Colonic mucosa (tissue), 4 donors: ENCODE measurements around the gene SLCO3A1. TPM values are rescaled to one million over a fixed set of nuclear protein-coding genes. Genes with fewer than 3 reads are reported as not detected.

Experiments
- DNase-seq: peaks from one replicate; pipeline ENCODE4 v3.0.0-alpha.2; 2020
- H3K27ac ChIP-seq: fragments of 200-600 bp; one replicate; pipeline ENCODE4 v1.8.0; 2021
- H3K27me3 ChIP-seq: fragments of 200-600 bp; one replicate; pipeline ENCODE4 v1.8.0; 2021
- H3K36me3 ChIP-seq: fragments of 200-600 bp; one replicate; pipeline ENCODE4 v1.8.0; 2021
- H3K4me1 ChIP-seq: fragments of 200-600 bp; one replicate; pipeline ENCODE4 v1.8.0; 2021; ENCODE audit warnings: mild to moderate bottlenecking
- H3K4me3 ChIP-seq: fragments of 200-600 bp; one replicate; pipeline ENCODE4 v1.8.0; 2021
- H3K9ac ChIP-seq, 2 donors: one replicate each; pipeline ENCODE4 v1.7.0; 2013; ENCODE audit warnings: control low read depth in 2 of 2, low read depth in 2 of 2, low read length in 2 of 2
- H3K9me3 ChIP-seq: fragments of 200-600 bp; one replicate; pipeline ENCODE4 v1.8.0; 2021
- CTCF ChIP-seq: fragments of 200-600 bp; IDR thresholded peaks from one replicate; pipeline ENCODE4 v1.8.0; 2022; ENCODE audit warnings: antibody characterized with exemption, mild to moderate bottlenecking
- intact Hi-C: fragments of 100-400 bp; cut with DNase I; formaldehyde crosslinking; loops from one replicate; pipeline ENCODE4 v1.14.1; 2022
- total RNA-seq, 2 donors: library from RNA; stranded (reverse); fragmentation: NEBNext Ultra II Directional in 1 of 2; extraction: Animal tissue kit (Norgen Biotek cat#: 25700) in 1 of 2; gene quantifications; one replicate each; pipeline ENCODE4 v1.2.1, GENCODE V29; 2021
- donor health status: healthy.
- donor health status: DM: no; HTN: no; CAD: no.
- donor health status: DM: no; HTN: no; CAD: no.

The SLCO3A1 gene
- total RNA-seq, 2 donors from 2014 or later, result 11.4 to 24.6 TPM

DNA sequence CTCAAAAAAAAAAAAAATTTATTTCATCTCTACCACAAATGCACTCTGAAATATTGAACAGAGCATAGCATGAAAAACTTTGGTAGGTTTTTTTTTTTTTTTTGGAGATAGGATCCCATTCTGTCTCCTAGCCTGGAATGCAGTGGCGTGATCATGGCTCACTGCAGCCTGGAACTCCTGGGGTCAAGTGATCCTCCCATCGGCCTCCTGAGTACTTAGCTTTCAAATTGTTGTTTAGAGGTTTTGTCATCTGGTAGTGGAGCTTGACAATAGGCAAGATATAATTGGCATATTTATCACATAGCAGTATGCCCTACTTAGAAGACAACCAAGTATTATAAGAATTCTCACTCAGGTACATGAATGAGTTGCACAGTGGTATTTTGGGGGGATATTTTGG, 306.0 kb downstream of the SLCO3A1 start:
- Histone ChIP-seq H3K9ac (no peak overlapping the region), H3K9me3 (no peaks in the 10 kb centered on the region), H3K36me3 (no peaks in the 10 kb centered on the region), H3K27me3 (no peaks in the 10 kb centered on the region), H3K27ac (no peak overlapping the region), H3K4me3 (no peak overlapping the region), H3K4me1 (no peaks in the 10 kb centered on the region)
- no peak for DNase-seq
- TF ChIP-seq CTCF, result no peak
- intact Hi-C loops, result no loop called here

DNA sequence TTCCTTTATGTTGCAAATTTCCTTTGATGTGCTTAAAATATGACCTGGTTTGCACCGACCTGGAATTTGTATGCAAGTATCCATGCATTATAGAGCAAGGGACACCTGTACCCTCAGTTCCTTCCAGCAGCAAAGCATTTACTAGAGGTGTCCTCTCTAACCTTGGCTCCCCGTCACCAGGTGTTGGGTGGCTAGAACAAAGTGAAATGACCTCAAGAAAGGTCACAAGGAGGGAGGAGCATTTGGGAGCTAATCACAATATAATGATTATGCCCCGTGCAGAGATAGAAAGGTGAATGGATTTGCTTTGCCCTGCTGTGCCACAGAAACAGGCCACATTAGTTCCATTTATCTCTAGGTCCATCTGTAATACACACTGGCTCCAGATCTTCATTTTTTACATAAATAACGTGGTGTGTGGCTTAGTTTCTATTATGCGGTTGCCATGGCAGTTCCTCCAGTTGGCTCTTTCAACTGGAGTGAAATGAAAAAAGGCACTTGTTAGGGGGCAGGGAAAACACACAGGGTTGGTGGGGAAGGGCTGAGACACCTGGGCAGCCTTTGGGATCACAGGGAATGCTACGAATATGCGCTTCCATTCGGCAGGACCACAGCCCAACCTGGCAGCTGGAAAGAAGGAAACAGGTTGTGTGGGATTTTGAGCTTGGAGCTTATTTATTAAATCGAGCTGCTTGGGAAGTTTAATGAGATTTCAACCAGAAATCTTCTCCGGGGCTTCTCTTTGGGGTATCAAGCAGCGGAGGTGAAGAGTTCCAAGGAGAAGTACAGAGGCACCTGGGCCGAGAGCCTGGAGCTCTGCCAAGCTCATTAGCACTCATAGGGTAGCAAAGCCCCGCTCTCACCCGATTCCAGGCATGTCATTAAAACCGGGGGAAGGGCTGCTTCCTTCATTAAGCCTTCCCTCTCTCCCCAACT, 306.7 kb downstream of the SLCO3A1 start:
- no peak overlapping the region for H3K9ac ChIP-seq
- H3K27ac ChIP-seq, result no peak overlapping the region
- peaks cover 3% of the 10 kb centered on the region for H3K4me1 ChIP-seq
- H3K9me3 ChIP-seq, result no peaks in the 10 kb centered on the region
- DNase-seq, result no peak
- H3K36me3 ChIP-seq, result no peaks in the 10 kb centered on the region
- TF ChIP-seq CTCF, result no peak
- H3K4me3 ChIP-seq, result no peak overlapping the region
- no peaks in the 10 kb centered on the region for H3K27me3 ChIP-seq
- intact Hi-C loops, result no loop called here

GRCh38 chr15:92161039-92161670, 307.6 kb downstream of the SLCO3A1 start:
- Histone ChIP-seq H3K9me3 (no peaks in the 10 kb centered on the region), H3K4me3 (no peak overlapping the region), H3K4me1 (peaks cover 3% of the 10 kb centered on the region), H3K27me3 (no peaks in the 10 kb centered on the region), H3K9ac (no peak overlapping the region), H3K27ac (no peak overlapping the region), H3K36me3 (no peaks in the 10 kb centered on the region)
- TF ChIP-seq CTCF, result no peak
- no peak for DNase-seq
- intact Hi-C loops, result no loop called here

- no peaks in the 10 kb centered on the region for H3K9me3 ChIP-seq
- H3K36me3 ChIP-seq, result no peaks in the 10 kb centered on the region
- no peak overlapping the region for H3K9ac ChIP-seq
- no peak for DNase-seq
- no peaks in the 10 kb centered on the region for H3K27me3 ChIP-seq
- intact Hi-C loops, result no loop called here
- no peak overlapping the region for H3K4me3 ChIP-seq
- TF ChIP-seq CTCF, result no peak
- H3K27ac ChIP-seq, result no peak overlapping the region
- H3K4me1 ChIP-seq, result peaks cover 3% of the 10 kb centered on the region
Observed at GRCh38 chr15:92162657-92163056, 309.1 kb downstream of the SLCO3A1 start.

DNA sequence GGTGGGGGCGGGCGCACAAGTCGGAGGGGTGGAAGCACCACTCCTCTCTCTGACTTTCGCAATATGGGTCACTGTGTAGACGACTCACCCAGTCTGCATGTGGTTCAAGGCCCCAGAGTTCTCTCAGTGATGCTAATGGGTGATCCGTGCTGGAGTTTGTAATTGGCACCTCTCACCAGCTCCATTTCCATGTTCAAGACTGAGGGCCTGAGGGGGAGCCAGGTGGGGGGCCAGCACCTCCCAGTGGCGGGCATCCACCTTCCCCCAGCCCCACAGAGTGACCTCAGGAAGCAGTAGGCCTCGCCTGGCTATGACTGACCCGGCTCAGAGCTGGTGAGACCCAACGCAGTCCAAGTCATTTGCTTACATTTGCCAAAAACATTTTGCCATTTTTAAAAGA, 310.1 kb downstream of the SLCO3A1 start:
- Histone ChIP-seq H3K27ac (no peak overlapping the region), H3K9me3 (no peaks in the 10 kb centered on the region), H3K27me3 (no peaks in the 10 kb centered on the region), H3K9ac (no peak overlapping the region), H3K36me3 (no peaks in the 10 kb centered on the region), H3K4me1 (peaks cover 3% of the 10 kb centered on the region), H3K4me3 (no peak overlapping the region)
- DNase-seq, result no peak
- intact Hi-C loops, result no loop called here
- TF ChIP-seq CTCF, result no peak
